Vagina (tissue), 2 donors: Measurements from ENCODE around the gene PPP2R5C. TPM values are rescaled to one million over a fixed set of nuclear protein-coding genes. Genes with fewer than 3 reads are reported as not detected.

Source experiments
- DNase-seq, 2 donors: peaks; one replicate each; pipeline ENCODE4 v3.0.0-alpha.2; 2017; ENCODE audit errors: extremely low spot score in 2 of 2
- H3K27ac ChIP-seq: fragments of 200-600 bp; sonication (generic); one replicate; pipeline ENCODE4 v1.5.1; 2019
- H3K27me3 ChIP-seq: fragments of 200-600 bp; sonication (generic); one replicate; pipeline ENCODE4 v1.5.1; 2019
- H3K36me3 ChIP-seq, 2 donors: fragments of 200-600 bp; sonication (generic); one replicate each; pipeline ENCODE4 v1.5.1; 2017 to 2019
- H3K4me1 ChIP-seq: fragments of 200-600 bp; sonication (generic); one replicate; pipeline ENCODE4 v1.5.1; 2019
- H3K4me3 ChIP-seq, 2 donors: fragments of 200-600 bp; sonication (generic); 1 replicate in 1 of 2; 2 replicates in 1 of 2; pipeline ENCODE4 v1.5.1; 2016 to 2019
- H3K9me3 ChIP-seq: fragments of 200-600 bp; sonication (generic); one replicate; pipeline ENCODE4 v1.5.1; 2019
- CTCF ChIP-seq, 3 experiments: fragments of 450-650 bp in 2 of 3; fragments of 200-600 bp in 1 of 3; sonication (generic) in 1 of 3; IDR thresholded peaks; one replicate each; pipeline ENCODE4 v1.5.1; 2017 to 2019; ENCODE audit warnings: antibody characterized with exemption in 3 of 3, mild to moderate bottlenecking in 2 of 3, moderate library complexity in 2 of 3
- POLR2A ChIP-seq, 2 donors: fragments of 450-650 bp; IDR thresholded peaks; one replicate each; pipeline ENCODE4 v1.6.1; 2017; ENCODE audit warnings: antibody characterized with exemption in 2 of 2, mild to moderate bottlenecking in 2 of 2, moderate library complexity in 2 of 2
- POLR2AphosphoS5 ChIP-seq, 2 donors: sonication (generic); formaldehyde crosslinking; IDR thresholded peaks; one replicate each; pipeline ENCODE4 v1.9.0; 2017; ENCODE audit warnings: antibody characterized with exemption in 2 of 2, mild to moderate bottlenecking in 2 of 2, low read depth in 1 of 2; ENCODE audit not compliant: insufficient read depth in 1 of 2
- intact Hi-C: fragments of 100-400 bp; cut with DNase I; formaldehyde crosslinking; loops from one replicate; pipeline ENCODE4 v1.15.1; 2023
- total RNA-seq: library from RNA; depleted of rRNA; stranded (reverse); fragments of >200 nt; gene quantifications from one replicate; pipeline ENCODE4 v1.2.3, GENCODE V29; 2016

Gene PPP2R5C
- total RNA-seq, 1 donor from 2014 or later, result 88.1 TPM

GRCh38 chr14:101833045-101833444, 71.5 kb downstream of the PPP2R5C start:
- Histone ChIP-seq H3K4me1 (peaks cover 59% of the 10 kb centered on the region), H3K27me3 (no peaks in the 10 kb centered on the region), H3K27ac (no peak overlapping the region), H3K36me3 (no peaks in the 10 kb centered on the region), H3K9me3 (no peaks in the 10 kb centered on the region), H3K4me3 (no peak overlapping the region)
- DNase-seq, result no peak
- intact Hi-C loops, result no loop called here
- TF ChIP-seq POLR2A (IDR thresholded peaks at IDR 0.05) (no peak), CTCF (IDR thresholded peaks at IDR 0.05) (no peak), POLR2AphosphoS5 (IDR thresholded peaks at IDR 0.05; ENCODE audit: insufficient read depth in 1 of 2, low read depth in 1 of 2) (no peak)

- DNase-seq, result no peak
- Histone ChIP-seq H3K4me3 (no peak overlapping the region), H3K4me1 (peaks cover 51% of the 10 kb centered on the region), H3K9me3 (no peaks in the 10 kb centered on the region), H3K27me3 (no peaks in the 10 kb centered on the region), H3K36me3 (no peaks in the 10 kb centered on the region), H3K27ac (peak overlapping the region; percentile 5)
- TF ChIP-seq POLR2AphosphoS5 (IDR thresholded peaks at IDR 0.05; ENCODE audit: insufficient read depth in 1 of 2, low read depth in 1 of 2) (no peak), CTCF (IDR thresholded peaks at IDR 0.05) (no peak), POLR2A (IDR thresholded peaks at IDR 0.05) (no peak)
- intact Hi-C loops, result no loop called here
These were observed 72.9 kb downstream of the PPP2R5C start for GRCh38 chr14:101834397-101834796.

GRCh38 chr14:101834800-101835547, 73.5 kb downstream of the PPP2R5C start:
- no peak for DNase-seq
- peaks cover 53% of the 10 kb centered on the region for H3K4me1 ChIP-seq
- TF ChIP-seq POLR2A (IDR thresholded peaks at IDR 0.05) (no peak), CTCF (IDR thresholded peaks at IDR 0.05) (no peak), POLR2AphosphoS5 (IDR thresholded peaks at IDR 0.05; ENCODE audit: insufficient read depth in 1 of 2, low read depth in 1 of 2) (no peak)
- no peaks in the 10 kb centered on the region for H3K36me3 ChIP-seq
- intact Hi-C loops, result no loop called here
- peak overlapping the region; percentile 5 for H3K27ac ChIP-seq
- no peaks in the 10 kb centered on the region for H3K9me3 ChIP-seq
- H3K4me3 ChIP-seq, result no peak overlapping the region
- no peaks in the 10 kb centered on the region for H3K27me3 ChIP-seq

GRCh38 chr14:101835566-101835965, 74.1 kb downstream of the PPP2R5C start:
- no peak for TF ChIP-seq POLR2A (IDR thresholded peaks at IDR 0.05)
- TF ChIP-seq CTCF (IDR thresholded peaks at IDR 0.05), result no peak
- no peak for TF ChIP-seq POLR2AphosphoS5 (IDR thresholded peaks at IDR 0.05; ENCODE audit: insufficient read depth in 1 of 2, low read depth in 1 of 2)
- intact Hi-C loops, result no loop called here
- H3K4me1 ChIP-seq, result peaks cover 57% of the 10 kb centered on the region

GRCh38 chr14:101836135-101836534, 74.6 kb downstream of the PPP2R5C start:
- H3K27ac ChIP-seq, result peak overlapping the region; percentile 17
- no peaks in the 10 kb centered on the region for H3K9me3 ChIP-seq
- TF ChIP-seq POLR2AphosphoS5 (IDR thresholded peaks at IDR 0.05; ENCODE audit: insufficient read depth in 1 of 2, low read depth in 1 of 2) (no peak), POLR2A (IDR thresholded peaks at IDR 0.05) (no peak), CTCF (IDR thresholded peaks at IDR 0.05) (no peak)
- intact Hi-C loops, result no loop called here
- H3K4me1 ChIP-seq, result peaks cover 57% of the 10 kb centered on the region
- DNase-seq, result no peak
- no peaks in the 10 kb centered on the region for H3K36me3 ChIP-seq
- H3K27me3 ChIP-seq, result no peaks in the 10 kb centered on the region
- H3K4me3 ChIP-seq, result no peak overlapping the region

More at GRCh38 chr14:101835566-101835965, 74.1 kb downstream of the PPP2R5C start:
- no peaks in the 10 kb centered on the region for H3K9me3 ChIP-seq
- no peaks in the 10 kb centered on the region for H3K36me3 ChIP-seq
- no peak overlapping the region for H3K27ac ChIP-seq
- DNase-seq, result no peak
- no peak overlapping the region for H3K4me3 ChIP-seq
- no peaks in the 10 kb centered on the region for H3K27me3 ChIP-seq
